MM.1S (cell line): ENCODE data around the gene USP37.

Experiments
- DNase-seq: peaks from one replicate; pipeline ENCODE4 v3.0.0-alpha.2; 2015
- H2AFZ ChIP-seq: fragments of 300-600 bp; sonication (generic); 2 replicates; pipeline ENCODE4 v1.6.0; 2016; ENCODE audit warnings: antibody characterized with exemption, low read length
- H3F3A ChIP-seq: fragments of 300-600 bp; sonication (generic); 2 replicates; pipeline ENCODE4 v1.6.1; 2016; ENCODE audit warnings: mild to moderate bottlenecking, antibody characterized with exemption, low read length, moderate library complexity, mixed read lengths; ENCODE audit not compliant: insufficient read depth
- H3K27ac ChIP-seq: fragments of 300-600 bp; sonication (generic); 2 replicates; pipeline ENCODE4 v1.5.1; 2016; ENCODE audit warnings: mild to moderate bottlenecking, low read length
- H3K27me3 ChIP-seq: fragments of 300-600 bp; sonication (generic); replicated peaks from 2 replicates; pipeline ENCODE4 v1.6.0; 2016; ENCODE audit warnings: low read length; ENCODE audit not compliant: insufficient read depth
- H3K36me3 ChIP-seq: fragments of 300-600 bp; sonication (generic); replicated peaks from 2 replicates; pipeline ENCODE4 v1.6.1; 2016; ENCODE audit warnings: mild to moderate bottlenecking, low read length, mixed read lengths; ENCODE audit not compliant: insufficient read depth
- H3K4me1 ChIP-seq: fragments of 300-600 bp; sonication (generic); 2 replicates; pipeline ENCODE4 v1.6.1; 2016; ENCODE audit warnings: low read length, mixed read lengths
- H3K4me2 ChIP-seq: fragments of 300-600 bp; sonication (generic); 2 replicates; pipeline ENCODE4 v1.6.0; 2016; ENCODE audit warnings: low read depth, low read length
- H3K4me3 ChIP-seq: fragments of 300-600 bp; sonication (generic); 2 replicates; pipeline ENCODE4 v1.5.1; 2016; ENCODE audit warnings: low read length, mixed read lengths
- H3K79me2 ChIP-seq: fragments of 300-600 bp; sonication (generic); 2 replicates; pipeline ENCODE4 v1.6.1; 2016; ENCODE audit warnings: mixed run types, low read length, mixed read lengths
- H3K9ac ChIP-seq: fragments of 300-600 bp; sonication (generic); 2 replicates; pipeline ENCODE4 v1.6.1; 2016; ENCODE audit warnings: low read length, mixed read lengths
- H3K9me2 ChIP-seq: fragments of 300-600 bp; sonication (generic); replicated peaks from 2 replicates; pipeline ENCODE4 v1.6.1; 2016; ENCODE audit warnings: mild to moderate bottlenecking, low read length, mixed read lengths; ENCODE audit not compliant: insufficient read depth
- H3K9me3 ChIP-seq: fragments of 300-600 bp; sonication (generic); replicated peaks from 2 replicates; pipeline ENCODE4 v1.6.1; 2016; ENCODE audit warnings: mild to moderate bottlenecking, low read length, mixed read lengths; ENCODE audit not compliant: insufficient read depth
- H4K20me1 ChIP-seq: fragments of 300-600 bp; sonication (generic); 2 replicates; pipeline ENCODE4 v1.6.1; 2016; ENCODE audit warnings: mild to moderate bottlenecking, low read length, moderate library complexity, mixed read lengths; ENCODE audit not compliant: insufficient read depth
- EZH2 ChIP-seq: fragments of 300-600 bp; sonication (generic); optimal IDR thresholded peaks from 2 replicates; pipeline ENCODE3; 2017; ENCODE audit warnings: low read depth, mild to moderate bottlenecking, antibody characterized with exemption, low read length, mixed read lengths
- EZH2phosphoT487 ChIP-seq: fragments of 300-600 bp; sonication (generic); IDR thresholded peaks from 2 replicates; pipeline ENCODE4 v1.6.1; 2018; ENCODE audit warnings: antibody characterized with exemption, low read length
- TF ChIP-seq, protein P1 (sequence below): fragments of 300-600 bp; sonication (generic); IDR thresholded peaks from 2 replicates; pipeline ENCODE4 v1.5.1; 2016; ENCODE audit warnings: antibody characterized with exemption, low read length, mixed read lengths

Gene USP37

DNA sequence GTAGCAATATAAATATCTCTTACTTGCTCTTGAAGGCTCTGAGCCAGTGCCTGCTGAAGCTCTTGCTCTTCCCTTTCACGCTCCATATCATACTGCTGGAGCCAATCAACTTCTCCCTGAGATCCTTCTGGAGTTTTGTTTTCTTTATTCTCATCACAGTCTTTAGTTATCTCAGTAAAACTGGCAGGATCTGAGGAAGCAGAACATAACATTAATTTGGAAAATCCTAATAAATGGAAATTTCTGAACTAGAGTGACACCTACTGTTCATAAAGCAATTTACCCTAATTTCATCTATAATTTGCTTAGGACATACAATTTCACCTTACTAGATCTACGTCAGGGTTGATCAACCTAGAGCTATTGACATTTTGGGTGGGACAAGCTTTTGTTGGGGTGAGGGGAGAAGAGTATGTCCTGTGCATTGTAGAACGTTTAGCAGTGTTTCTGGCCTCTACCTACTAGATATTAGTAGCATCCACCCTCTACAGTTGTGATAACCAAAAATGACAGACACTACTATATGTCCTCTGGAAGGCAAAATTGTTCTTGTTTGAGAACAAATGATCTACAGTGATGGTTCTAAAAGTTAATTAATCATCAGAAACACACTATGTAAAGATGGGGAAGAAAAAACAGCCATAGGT lies 102.0 kb downstream of the USP37 start:
- Histone ChIP-seq H3K4me3 (no peak overlapping the region), H3K4me2 (no peak overlapping the region), H3K36me3 (no peaks in the 10 kb centered on the region; the same call in 1 of the 2 replicates), H3K27me3 (no peaks in the 10 kb centered on the region), H3K27ac (no peak overlapping the region), H3K9me2 (no peaks in the 10 kb centered on the region), H2AFZ (no peak overlapping the region), H3F3A (no peaks in the 10 kb centered on the region), H3K9ac (no peak overlapping the region), H3K4me1 (no peaks in the 10 kb centered on the region), H3K9me3 (no peaks in the 10 kb centered on the region), H4K20me1 (no peaks in the 10 kb centered on the region), H3K79me2 (no peaks in the 10 kb centered on the region)
- TF ChIP-seq, protein P1, sequence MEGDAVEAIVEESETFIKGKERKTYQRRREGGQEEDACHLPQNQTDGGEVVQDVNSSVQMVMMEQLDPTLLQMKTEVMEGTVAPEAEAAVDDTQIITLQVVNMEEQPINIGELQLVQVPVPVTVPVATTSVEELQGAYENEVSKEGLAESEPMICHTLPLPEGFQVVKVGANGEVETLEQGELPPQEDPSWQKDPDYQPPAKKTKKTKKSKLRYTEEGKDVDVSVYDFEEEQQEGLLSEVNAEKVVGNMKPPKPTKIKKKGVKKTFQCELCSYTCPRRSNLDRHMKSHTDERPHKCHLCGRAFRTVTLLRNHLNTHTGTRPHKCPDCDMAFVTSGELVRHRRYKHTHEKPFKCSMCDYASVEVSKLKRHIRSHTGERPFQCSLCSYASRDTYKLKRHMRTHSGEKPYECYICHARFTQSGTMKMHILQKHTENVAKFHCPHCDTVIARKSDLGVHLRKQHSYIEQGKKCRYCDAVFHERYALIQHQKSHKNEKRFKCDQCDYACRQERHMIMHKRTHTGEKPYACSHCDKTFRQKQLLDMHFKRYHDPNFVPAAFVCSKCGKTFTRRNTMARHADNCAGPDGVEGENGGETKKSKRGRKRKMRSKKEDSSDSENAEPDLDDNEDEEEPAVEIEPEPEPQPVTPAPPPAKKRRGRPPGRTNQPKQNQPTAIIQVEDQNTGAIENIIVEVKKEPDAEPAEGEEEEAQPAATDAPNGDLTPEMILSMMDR, result peak; percentile 46
- TF ChIP-seq EZH2phosphoT487 (no peak), EZH2 (no peak)
- peak; percentile 17 for DNase-seq

DNA sequence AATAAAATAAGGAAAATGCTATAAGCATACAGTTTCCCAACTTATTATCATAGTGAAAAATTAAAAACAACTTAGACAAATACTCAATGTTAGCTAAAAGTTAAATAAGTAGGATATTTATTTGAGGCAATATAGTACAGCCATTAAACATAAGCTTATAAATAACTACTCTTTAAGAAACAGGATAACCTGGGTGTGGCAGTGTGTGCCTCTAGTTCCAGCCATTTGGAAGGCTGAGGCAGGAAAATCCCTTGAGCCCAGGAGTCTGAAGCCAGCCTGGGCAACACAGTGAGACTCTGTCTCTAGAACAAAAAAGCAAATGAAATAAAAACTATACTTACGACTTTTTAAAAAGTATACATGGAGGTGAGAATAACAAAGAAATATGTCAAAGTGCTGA lies 109.6 kb downstream of the USP37 start:
- Histone ChIP-seq H3K9ac (no peak overlapping the region), H3K4me2 (no peak overlapping the region)
- TF ChIP-seq, protein P1, result no peak
- TF ChIP-seq EZH2phosphoT487, result no peak

DNA sequence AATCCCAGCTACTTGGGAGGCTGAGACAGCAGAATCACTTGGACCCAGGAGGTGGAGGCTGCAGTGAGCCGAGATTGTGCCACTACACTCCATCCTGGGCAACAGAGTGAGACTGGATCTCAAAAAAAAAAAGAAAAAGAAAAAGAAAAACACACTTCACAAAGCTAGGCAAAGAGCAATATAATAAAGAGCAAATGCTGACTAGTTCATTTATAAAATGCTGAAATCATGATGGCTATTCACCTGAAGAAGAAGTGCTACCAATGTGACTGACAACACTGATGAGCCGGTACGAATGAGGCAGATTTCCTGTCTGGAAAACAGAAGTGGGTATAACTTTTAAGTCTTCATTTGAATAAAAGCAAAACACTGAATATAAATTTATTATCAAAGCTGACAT lies 111.3 kb downstream of the USP37 start:
- H3K27ac ChIP-seq, result no peak overlapping the region

More for the DNA sequence above, 109.6 kb downstream of the USP37 start:
- peaks cover 11% of the 10 kb centered on the region; the same call in 1 of the 2 replicates for H3K36me3 ChIP-seq
- no peaks in the 10 kb centered on the region for H3K9me3 ChIP-seq
- H3K9me2 ChIP-seq, result no peaks in the 10 kb centered on the region
- H3K27ac ChIP-seq, result no peak overlapping the region
- no peak for DNase-seq
- H2AFZ ChIP-seq, result no peak overlapping the region
- no peaks in the 10 kb centered on the region for H3F3A ChIP-seq
- H3K79me2 ChIP-seq, result no peaks in the 10 kb centered on the region
- H4K20me1 ChIP-seq, result no peaks in the 10 kb centered on the region
- H3K4me1 ChIP-seq, result no peaks in the 10 kb centered on the region
- no peak overlapping the region for H3K4me3 ChIP-seq
- no peaks in the 10 kb centered on the region for H3K27me3 ChIP-seq

More for the DNA sequence above, 111.3 kb downstream of the USP37 start:
- no peak for DNase-seq
- TF ChIP-seq EZH2phosphoT487 (no peak), EZH2 (no peak)
- TF ChIP-seq, protein P1, result no peak
- Histone ChIP-seq H4K20me1 (no peaks in the 10 kb centered on the region), H3K27me3 (no peaks in the 10 kb centered on the region), H3K4me3 (no peak overlapping the region), H3K4me1 (no peaks in the 10 kb centered on the region), H3K9me2 (no peaks in the 10 kb centered on the region), H3K4me2 (no peak overlapping the region), H2AFZ (no peak overlapping the region), H3K9me3 (no peaks in the 10 kb centered on the region), H3K9ac (no peak overlapping the region), H3F3A (no peaks in the 10 kb centered on the region), H3K79me2 (no peaks in the 10 kb centered on the region), H3K36me3 (peaks cover 11% of the 10 kb centered on the region; the same call in 1 of the 2 replicates)
